Measurements from ENCODE around the gene TIMP2. TPM values are rescaled to one million over a fixed set of nuclear protein-coding genes. Genes with fewer than 3 reads are reported as not detected.

Gene TIMP2
- total and polyA plus RNA-seq, 2 of the 13 experiments (the other 11 are each of a cell fraction or from before 2014, with no cell fraction given) = 3.8 to 8.5 TPM

- TF ChIP-seq ZNF550 (CRISPR knock-in tag; IDR thresholded peaks at IDR 0.05; ENCODE audit: borderline replicate concordance) = no peak
Measured at GRCh38 chr17:78865682-78866390, 59.4 kb downstream of the TIMP2 start (continued).

GRCh38 chr17:78864117-78864516 lies 61.1 kb downstream of the TIMP2 start:
- no TSS peak for BruUV-seq (replicated peaks)
- Histone ChIP-seq H3K4me1 (ENCODE audit: insufficient read depth, low read length) (peaks cover 15% of the 10 kb centered on the region), H3K36me3 (replicated peaks in 1 of 2; ENCODE audit: control insufficient read depth in 1 of 2, insufficient read depth in 2 of 2, low read length in 2 of 2) (peaks cover 2 to 3% of the 10 kb centered on the region in 2 experiments; a peak in 1 of 5 replicates), H3K27me3 (ENCODE audit: control insufficient read depth in 1 of 2, insufficient read depth in 2 of 2, low read length in 2 of 2) (no peaks in the 10 kb centered on the region), H3K27ac (ENCODE audit: extremely low read length, insufficient read depth, low read length) (no peak overlapping the region), H3K4me3 (replicated peaks in 1 of 3; ENCODE audit: insufficient read depth in 1 of 3, low read depth in 2 of 3, low read length in 3 of 3) (no peak overlapping the region), H3K4me2 (ENCODE audit: low read depth, low read length) (no peak overlapping the region), H3K9ac (ENCODE audit: insufficient read depth, low read depth, low read length) (no peak overlapping the region), H2AFZ (ENCODE audit: low read length) (no peak overlapping the region), H3K9me3 (ENCODE audit: low read length) (no peaks in the 10 kb centered on the region), H3K79me2 (ENCODE audit: insufficient read depth, low read length) (no peaks in the 10 kb centered on the region), H4K20me1 (ENCODE audit: insufficient read depth, low read length) (no peaks in the 10 kb centered on the region)
- FAIRE-seq = no peak
- ATAC-seq = no peak
- 0 out of 2 replicates have a peak, but pooled peaks have one; percentile 19 for TF ChIP-seq FOXP1 (IDR thresholded peaks at IDR 0.05)
- TF ChIP-seq FOXP1 (CRISPR knock-in tag; IDR thresholded peaks at IDR 0.05) = no peak
- no peak for TF ChIP-seq MAFG (CRISPR knock-in tag; IDR thresholded peaks at IDR 0.05)
- peak; percentile 51 for TF ChIP-seq PCBP2 (optimal IDR thresholded peaks at IDR 0.05; ENCODE audit: low read depth, low read length, poor library complexity, severe bottlenecking)
- TF ChIP-seq RBM22 (optimal IDR thresholded peaks at IDR 0.05; ENCODE audit: low read length) = no peak
- TF ChIP-seq ATF7 (IDR thresholded peaks at IDR 0.05) = peak; percentile 6; the same call in 1 of the 2 replicates
- no peak for TF ChIP-seq ATF7 (CRISPR knock-in tag; IDR thresholded peaks at IDR 0.05)
- no peak for TF ChIP-seq SOX6 (IDR thresholded peaks at IDR 0.05)
- TF ChIP-seq SOX6 (CRISPR knock-in tag; IDR thresholded peaks at IDR 0.05) = no peak
- POLR2A ChIA-PET = interaction anchor here (0.6 kb wide), 1 partner anchor 116 kb away, joined by 5 read pairs; no protein-coding TSS in a partner anchor
- no peak for DNase-seq (ENCODE audit: low spot score)
- CTCF ChIA-PET (ENCODE audit: low intra/inter-chr PET ratio, low total read pairs) = no interaction called here
- 82% methylated on average over 1 of the region's 1 CpG for WGBS (ENCODE audit: low lambda C conversion rate)
- intact Hi-C loops (cut with micrococcal nuclease; ENCODE audit: unreplicated experiment) = loop anchor here (2.0 kb wide), 1 partner anchor 99 kb away; no protein-coding TSS in a partner anchor
- in situ Hi-C loops (cut with HindIII; ENCODE audit: extremely low pct_ligation_motif_present, low pct_unique_long_range_greater_than_20kb) = no loop called here
